GM10248 (cell line): ENCODE results near the gene FMN2.

ENCODE experiments used
- CTCF ChIA-PET: fragments of 300-600 bp; sonication (Branson Sonifier 250); formaldehyde crosslinking; extraction: SDS; loops from one replicate; lab custom pipeline; 2021; ENCODE audit warnings: antibody characterized with exemption; lab: Yijun Ruan, JAX
- POLR2A ChIA-PET: fragments of 350-650 bp; sonication (Branson Sonifier 250); formaldehyde crosslinking; extraction: SDS; loops from one replicate; lab custom pipeline; 2020; ENCODE audit warnings: antibody characterized with exemption; lab: Yijun Ruan, JAX
- DNase-seq: peaks from one replicate; pipeline ENCODE4 v3.0.0; 2012; ENCODE audit errors: extremely low spot score
- TF ChIP-seq, protein P1 (sequence below): IDR thresholded peaks from 2 replicates; pipeline ENCODE4 v1.5.1; 2012; ENCODE audit warnings: mild to moderate bottlenecking, low read depth; ENCODE audit errors: extremely low read depth, missing control alignments, control extremely low read depth

The FMN2 gene

DNA sequence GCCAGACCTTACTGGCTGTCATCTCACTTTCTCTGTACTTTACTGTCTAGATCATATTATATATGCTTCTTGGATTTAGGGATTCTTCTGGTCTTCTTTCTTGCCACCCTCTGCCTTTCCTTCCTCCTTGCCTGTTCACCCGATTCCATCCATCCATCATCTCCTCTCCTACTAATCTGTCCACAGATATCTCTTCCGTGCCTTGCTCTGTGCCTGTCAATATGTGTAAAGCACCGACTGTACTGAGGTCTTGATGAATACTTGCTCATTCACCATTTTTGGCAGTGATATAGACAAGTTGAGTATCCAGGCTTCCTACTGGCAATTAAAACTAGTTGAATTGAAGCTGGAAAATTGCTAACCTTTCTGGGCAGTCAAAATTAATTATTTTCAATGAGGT is 8.1 kb downstream of the FMN2 start:
- ChIA-PET POLR2A (no interaction called here), CTCF (interaction anchor here (0.8 kb wide), 1 partner anchor 9 kb away, joined by 3 read pairs; no protein-coding TSS in a partner anchor)
- DNase-seq, result no peak
- TF ChIP-seq, protein P1, sequence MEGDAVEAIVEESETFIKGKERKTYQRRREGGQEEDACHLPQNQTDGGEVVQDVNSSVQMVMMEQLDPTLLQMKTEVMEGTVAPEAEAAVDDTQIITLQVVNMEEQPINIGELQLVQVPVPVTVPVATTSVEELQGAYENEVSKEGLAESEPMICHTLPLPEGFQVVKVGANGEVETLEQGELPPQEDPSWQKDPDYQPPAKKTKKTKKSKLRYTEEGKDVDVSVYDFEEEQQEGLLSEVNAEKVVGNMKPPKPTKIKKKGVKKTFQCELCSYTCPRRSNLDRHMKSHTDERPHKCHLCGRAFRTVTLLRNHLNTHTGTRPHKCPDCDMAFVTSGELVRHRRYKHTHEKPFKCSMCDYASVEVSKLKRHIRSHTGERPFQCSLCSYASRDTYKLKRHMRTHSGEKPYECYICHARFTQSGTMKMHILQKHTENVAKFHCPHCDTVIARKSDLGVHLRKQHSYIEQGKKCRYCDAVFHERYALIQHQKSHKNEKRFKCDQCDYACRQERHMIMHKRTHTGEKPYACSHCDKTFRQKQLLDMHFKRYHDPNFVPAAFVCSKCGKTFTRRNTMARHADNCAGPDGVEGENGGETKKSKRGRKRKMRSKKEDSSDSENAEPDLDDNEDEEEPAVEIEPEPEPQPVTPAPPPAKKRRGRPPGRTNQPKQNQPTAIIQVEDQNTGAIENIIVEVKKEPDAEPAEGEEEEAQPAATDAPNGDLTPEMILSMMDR, result no peak

DNA sequence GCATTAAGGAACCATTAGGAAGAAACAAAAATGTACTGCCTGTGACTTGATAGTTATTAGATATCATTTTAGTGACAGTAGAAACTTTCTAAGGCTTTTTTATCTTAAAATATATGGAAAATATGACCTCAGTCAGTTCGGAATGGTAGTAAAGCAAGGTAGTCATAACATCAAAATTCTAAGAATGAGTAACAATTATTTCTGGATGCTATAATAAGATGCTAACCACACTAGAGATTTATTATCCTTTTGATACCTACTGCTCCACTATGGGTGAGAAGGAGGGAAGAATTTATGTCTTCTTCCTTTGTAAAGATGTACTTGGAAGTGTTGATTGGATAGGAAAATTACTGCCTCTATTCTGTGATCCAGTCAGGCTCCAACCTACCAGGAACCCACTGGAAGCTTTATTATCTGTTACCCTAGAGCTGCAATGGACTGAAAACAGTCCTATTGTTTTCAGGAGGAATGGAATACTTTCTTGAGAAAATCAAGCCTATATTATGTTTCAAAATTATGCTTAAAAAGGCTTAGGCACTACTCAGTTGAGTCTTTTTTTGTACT is 8.8 kb downstream of the FMN2 start:
- ChIA-PET POLR2A (no interaction called here), CTCF (interaction anchor here (0.8 to 1.0 kb wide), 2 partner anchors 9 to 57 kb away, joined by 3 read pairs; no protein-coding TSS in a partner anchor)
- TF ChIP-seq, protein P1, result no peak
- no peak for DNase-seq

DNA sequence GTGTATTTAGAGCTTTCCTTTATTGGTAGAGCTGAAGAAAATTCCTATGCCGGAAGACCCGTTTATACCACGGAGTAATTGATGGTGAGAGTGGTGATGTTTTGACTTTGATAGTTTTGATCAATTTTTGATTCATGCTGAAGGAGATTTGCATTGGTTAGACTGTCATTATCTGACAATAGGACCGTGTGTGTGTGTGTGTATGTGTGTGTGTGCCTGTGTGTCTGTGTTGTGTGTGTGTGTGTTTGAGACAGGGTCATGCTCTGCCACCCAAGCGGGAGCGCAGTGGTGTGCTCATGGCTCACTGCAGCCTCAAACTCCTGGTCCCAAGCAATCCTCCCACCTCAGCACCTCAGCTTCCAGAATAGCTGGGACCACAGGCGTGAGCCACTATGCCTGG is 9.6 kb downstream of the FMN2 start:
- TF ChIP-seq, protein P1, result no peak
- ChIA-PET POLR2A (no interaction called here), CTCF (interaction anchor here (1.0 kb wide), 1 partner anchor 56 kb away, joined by 3 read pairs; no protein-coding TSS in a partner anchor)
- DNase-seq, result no peak

DNA sequence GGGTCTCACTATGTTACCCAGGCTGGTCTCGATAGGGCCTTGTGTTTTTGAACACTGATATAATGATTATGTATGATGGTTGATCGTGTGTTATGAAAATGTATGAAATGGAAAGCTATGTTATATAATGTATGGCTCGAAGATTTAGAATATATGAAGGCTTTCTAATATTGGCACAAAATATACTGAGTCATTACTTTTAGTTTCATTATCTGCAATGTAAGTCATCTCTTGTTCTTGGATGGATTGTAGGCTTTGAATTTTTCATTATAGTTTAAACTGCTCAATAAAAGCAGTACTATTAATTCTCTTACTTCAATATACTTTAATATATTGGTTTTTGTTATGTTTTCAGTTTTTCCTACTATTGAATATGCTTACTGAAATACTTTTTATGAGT is 10.1 kb downstream of the FMN2 start:
- CTCF ChIA-PET, result interaction anchor here (1.0 kb wide), 1 partner anchor 55 kb away, joined by 3 read pairs; no protein-coding TSS in a partner anchor
- TF ChIP-seq, protein P1, result no peak
- DNase-seq, result no peak
- POLR2A ChIA-PET, result no interaction called here

DNA sequence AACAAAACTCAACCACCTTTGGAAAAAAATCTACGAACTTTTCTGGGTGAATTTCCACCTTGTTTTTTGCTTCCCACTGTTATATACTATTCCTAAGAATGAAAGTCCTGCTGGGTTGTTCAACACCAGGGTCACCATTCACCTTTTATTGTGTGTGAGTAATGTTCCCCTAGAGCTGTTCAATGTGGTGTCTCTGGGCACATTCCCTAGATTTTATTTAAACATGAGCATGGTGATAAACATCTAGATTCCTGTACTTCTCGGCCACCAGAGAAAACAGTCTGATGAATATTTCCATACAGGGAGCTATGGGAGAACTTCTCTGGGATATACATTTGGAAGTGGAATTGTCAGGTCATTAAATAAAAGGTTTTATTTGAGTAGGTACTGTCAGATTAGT is 13.0 kb downstream of the FMN2 start:
- POLR2A ChIA-PET, result no interaction called here
- DNase-seq, result no peak
- CTCF ChIA-PET, result no interaction called here
- TF ChIP-seq, protein P1, result no peak

DNA sequence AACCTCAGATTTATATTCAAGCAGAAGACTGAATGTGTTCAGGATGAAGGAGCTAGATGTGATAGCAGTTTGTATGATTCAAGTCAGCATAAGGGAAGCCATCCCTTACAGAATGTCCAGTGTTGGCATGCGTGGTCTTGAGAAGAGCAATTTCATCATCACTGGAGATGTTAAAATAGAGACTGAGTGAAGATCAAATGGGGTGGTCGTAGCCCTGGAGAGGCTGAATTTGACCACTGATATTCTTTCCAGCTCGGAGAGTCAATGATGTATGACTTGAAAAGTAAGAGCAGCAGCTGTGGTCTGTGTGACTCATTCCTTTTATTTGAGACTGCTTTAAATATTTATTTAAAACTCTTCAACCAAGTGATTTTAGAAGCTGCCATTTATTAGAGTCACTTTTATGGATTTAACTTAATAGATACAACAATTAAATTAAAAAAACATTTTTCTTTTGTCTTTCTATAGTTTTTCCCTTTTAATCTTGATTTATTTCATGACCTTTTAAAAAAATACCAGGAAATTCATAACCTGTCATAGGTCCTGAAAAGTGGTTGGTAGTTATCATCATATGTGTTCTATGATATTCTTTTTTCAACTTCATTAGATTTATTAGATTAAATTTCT is 15.5 kb downstream of the FMN2 start:
- no peak for DNase-seq
- CTCF ChIA-PET, result no interaction called here
- POLR2A ChIA-PET, result no interaction called here
- TF ChIP-seq, protein P1, result no peak
